Measurements from ENCODE around the gene MCC.

- TF ChIP-seq EZH2 (IDR thresholded peaks at IDR 0.05; ENCODE audit: borderline replicate concordance, low read depth, low read length, poor library complexity, severe bottlenecking) (no peak), CTCF (conservative IDR thresholded peaks at IDR 0.05; ENCODE audit: low read depth, low read length) (no peak)
Observed at GRCh38 chr5:113103330-113103729, 384.9 kb downstream of the MCC start.

Measured in A673 (cell line).